ENCODE data around the gene ARHGEF10L. TPM values are rescaled to one million over a fixed set of nuclear protein-coding genes. Genes with fewer than 3 reads are reported as not detected.

ARHGEF10L gene
- total RNA-seq, 2 experiments from 2014 or later, result not detected

DNA sequence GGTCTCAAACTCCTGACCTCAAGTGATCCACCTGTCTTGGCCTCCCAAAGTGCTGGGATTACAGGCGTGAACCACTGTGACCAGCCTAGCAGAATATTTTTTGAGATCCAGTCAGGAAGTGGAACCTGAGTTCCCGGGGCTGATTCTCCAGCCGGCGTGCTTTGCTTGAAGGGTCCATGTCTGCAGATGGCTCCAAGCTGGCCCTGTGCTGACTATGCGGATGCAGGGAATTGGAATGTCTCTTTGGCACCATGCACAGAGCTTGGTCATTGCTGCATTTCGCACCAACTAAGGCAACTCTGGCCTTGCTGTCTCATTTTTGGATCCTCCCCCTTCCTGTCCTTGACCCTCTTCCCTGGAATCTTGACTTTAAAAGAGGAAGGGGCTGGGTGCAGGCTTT is 28.1 kb downstream of the ARHGEF10L start:
- ATAC-seq (no peak), DNase-seq (no peak)
- CTCF ChIA-PET, result no interaction called here
- no peaks in the 10 kb centered on the region for H3K4me1 Mint-ChIP-seq (ENCODE audit: low read depth)
- no peaks in the 10 kb centered on the region for H3K36me3 Mint-ChIP-seq (ENCODE audit: low read depth)
- no peak overlapping the region for H3K27ac Mint-ChIP-seq
- H3K27me3 Mint-ChIP-seq (ENCODE audit: low read depth), result no peaks in the 10 kb centered on the region
- POLR2A ChIA-PET, result no interaction called here
- no peaks in the 10 kb centered on the region for H3K9me3 Mint-ChIP-seq (ENCODE audit: insufficient read depth)
- H3K4me3 Mint-ChIP-seq, result no peak overlapping the region

DNA sequence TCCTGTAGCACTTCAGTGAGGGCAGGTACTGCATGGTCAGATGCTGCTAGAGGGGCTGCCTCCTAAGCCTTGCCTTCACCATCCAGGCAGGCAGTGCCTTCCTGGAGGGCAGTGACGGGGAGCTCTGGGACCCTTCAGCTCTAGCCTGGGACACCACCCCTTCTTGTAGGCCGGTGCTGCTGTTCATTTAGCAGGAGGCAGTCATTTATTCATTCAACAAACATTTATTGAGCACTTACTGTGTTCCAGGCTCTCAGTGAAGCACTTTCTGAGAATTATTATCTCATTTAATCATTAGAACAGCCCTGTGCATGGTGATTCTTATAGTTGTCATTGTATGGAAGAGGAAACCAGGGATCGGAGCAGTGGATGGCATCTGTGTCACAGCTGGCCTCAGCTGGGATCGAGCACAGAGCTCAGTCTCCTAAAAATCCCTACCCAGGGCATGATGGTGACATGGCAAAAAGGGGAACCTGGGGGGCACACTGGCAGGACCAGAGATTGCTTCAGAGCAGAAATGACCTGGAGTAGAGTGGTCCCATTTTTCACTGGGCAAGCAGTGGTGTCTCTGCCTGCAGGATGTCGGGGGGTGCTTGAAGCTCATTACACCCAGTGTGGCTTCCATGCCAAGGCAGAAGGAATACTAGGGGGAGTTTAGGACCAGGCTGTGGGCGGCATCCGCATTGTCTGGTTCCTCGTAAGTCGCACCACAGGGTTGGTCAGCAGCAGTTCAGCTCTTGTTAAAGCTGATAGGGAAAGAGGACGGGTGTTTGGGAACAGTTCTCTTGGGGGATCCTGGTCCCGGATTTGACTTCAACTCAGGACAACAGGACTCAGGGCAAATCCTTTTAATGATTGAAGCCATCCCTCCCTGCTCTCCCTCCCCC is 28.8 kb downstream of the ARHGEF10L start:
- H3K36me3 Mint-ChIP-seq (ENCODE audit: low read depth), result no peaks in the 10 kb centered on the region
- no peak overlapping the region for H3K27ac Mint-ChIP-seq
- ChIA-PET POLR2A (interaction anchor here (0.6 kb wide), 1 partner anchor 12 kb away, joined by 3 read pairs; no protein-coding TSS in a partner anchor), CTCF (no interaction called here)
- H3K9me3 Mint-ChIP-seq (ENCODE audit: insufficient read depth), result no peaks in the 10 kb centered on the region
- no peak for ATAC-seq
- no peak overlapping the region for H3K4me3 Mint-ChIP-seq
- H3K4me1 Mint-ChIP-seq (ENCODE audit: low read depth), result no peaks in the 10 kb centered on the region
- no peaks in the 10 kb centered on the region for H3K27me3 Mint-ChIP-seq (ENCODE audit: low read depth)
- DNase-seq, result no peak

DNA sequence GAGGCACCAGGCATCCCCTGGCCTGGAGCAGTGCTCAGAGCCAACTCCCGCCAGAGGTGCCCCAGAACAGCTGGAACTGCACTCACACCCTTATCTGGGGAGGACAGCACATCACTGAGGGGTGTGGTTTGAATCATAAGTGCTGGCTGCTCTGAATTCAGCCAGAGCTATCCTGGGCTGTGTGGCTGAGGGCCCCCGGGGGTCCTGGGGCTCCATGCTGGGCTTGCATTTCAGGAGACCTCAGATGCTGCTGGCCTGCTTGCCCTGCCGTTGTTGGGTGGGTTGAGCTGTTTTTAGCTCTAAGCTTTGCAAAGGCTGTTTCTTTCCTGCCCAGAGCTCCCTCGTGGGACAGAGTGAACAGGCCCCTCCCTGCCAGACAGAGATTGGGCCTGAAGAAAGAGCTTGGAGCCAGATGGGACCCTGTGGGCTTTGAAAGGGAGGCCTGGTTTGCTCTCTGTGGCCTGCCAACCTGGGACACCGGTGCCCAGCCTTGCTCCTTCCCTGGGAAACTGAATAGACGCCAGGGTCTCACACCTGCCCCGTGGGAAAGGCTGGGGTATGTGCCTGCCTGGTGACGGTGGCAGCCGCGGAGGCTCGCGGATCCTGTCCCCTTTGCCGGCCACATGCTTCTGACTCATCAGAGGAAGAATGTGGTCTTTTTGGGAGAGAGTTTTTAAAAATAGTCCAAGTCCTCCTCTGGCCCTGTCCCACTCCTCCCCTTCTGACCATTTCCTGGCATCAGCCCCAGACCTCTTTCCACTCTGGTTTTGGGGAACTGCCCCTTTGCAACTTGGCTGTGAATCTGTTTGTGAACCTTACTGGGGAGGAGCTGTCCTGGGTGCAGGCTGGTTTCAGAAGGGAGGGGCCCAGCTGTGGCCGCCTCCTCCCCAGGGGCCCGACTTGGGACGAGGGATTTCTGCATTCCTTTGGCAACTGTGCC is 30.0 kb downstream of the ARHGEF10L start:
- no peaks in the 10 kb centered on the region for H3K9me3 Mint-ChIP-seq (ENCODE audit: insufficient read depth)
- no peak for DNase-seq
- H3K27me3 Mint-ChIP-seq (ENCODE audit: low read depth), result no peaks in the 10 kb centered on the region
- H3K27ac Mint-ChIP-seq, result no peak overlapping the region
- H3K36me3 Mint-ChIP-seq (ENCODE audit: low read depth), result no peaks in the 10 kb centered on the region
- CTCF ChIA-PET, result no interaction called here
- ATAC-seq, result no peak
- POLR2A ChIA-PET, result no interaction called here
- H3K4me3 Mint-ChIP-seq, result no peak overlapping the region
- H3K4me1 Mint-ChIP-seq (ENCODE audit: low read depth), result no peaks in the 10 kb centered on the region

DNA sequence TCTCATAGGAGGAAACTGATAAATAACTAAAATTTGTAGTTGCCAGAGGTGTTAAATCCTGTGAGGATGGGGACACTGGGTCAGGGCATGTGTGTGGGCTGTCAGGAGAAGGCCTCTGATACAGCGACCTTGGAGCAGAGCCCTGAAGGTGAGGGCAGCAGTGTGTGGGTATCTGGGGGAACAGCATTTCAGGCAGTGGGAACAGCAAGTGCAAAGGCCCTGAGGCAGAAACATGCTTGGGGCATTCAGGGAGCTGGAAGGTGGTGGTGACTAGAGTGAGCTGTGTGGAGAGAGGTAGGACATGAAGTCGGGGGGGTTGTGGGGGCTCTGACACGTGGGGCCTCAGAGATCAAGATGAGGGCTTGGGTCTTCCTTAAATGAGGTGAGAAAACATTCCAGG is 30.7 kb downstream of the ARHGEF10L start:
- ATAC-seq, result no peak
- DNase-seq, result no peak
- POLR2A ChIA-PET, result no interaction called here
- Mint-ChIP-seq H3K4me3 (no peak overlapping the region), H3K4me1 (ENCODE audit: low read depth) (no peaks in the 10 kb centered on the region), H3K27ac (no peak overlapping the region), H3K9me3 (ENCODE audit: insufficient read depth) (no peaks in the 10 kb centered on the region), H3K27me3 (ENCODE audit: low read depth) (no peaks in the 10 kb centered on the region), H3K36me3 (ENCODE audit: low read depth) (no peaks in the 10 kb centered on the region)
- CTCF ChIA-PET, result no interaction called here

DNA sequence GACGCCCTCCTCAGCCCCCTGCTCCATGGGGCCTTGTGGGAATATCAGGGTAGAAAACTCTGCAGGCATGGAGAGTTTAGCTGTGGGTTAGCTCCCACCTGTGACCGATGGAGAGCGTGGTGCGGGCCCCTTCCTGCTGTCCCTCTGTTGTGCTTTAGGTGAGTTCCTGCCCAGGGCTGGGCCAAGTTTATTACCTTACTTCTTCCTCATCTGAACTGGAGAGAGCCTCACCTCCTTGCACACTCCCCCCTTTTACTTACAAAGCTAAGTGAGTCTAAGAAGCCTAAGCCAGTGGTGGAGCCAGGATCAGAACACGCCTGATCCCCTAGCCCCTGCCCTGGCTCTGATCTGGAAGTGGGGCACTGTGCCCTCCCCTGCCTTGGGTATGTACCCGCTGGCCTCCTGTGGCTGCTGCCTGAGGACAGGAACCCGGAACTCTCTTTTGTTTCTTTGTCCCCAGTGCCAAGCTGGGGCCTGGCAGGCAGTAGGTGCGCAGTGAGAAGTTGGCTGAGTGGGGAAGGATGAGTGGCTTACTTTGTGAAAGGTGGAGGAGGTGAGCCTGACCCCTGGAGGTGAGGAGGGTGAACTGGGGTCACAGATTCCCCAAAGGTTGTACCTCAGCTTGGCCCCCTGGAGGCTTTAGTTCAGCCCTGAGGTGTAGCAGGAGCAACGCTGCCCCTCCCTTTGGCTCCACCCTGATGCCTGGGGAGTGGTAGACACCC is 32.9 kb downstream of the ARHGEF10L start:
- peak; percentile 33 for ATAC-seq
- H3K36me3 Mint-ChIP-seq (ENCODE audit: low read depth), result no peaks in the 10 kb centered on the region
- H3K27ac Mint-ChIP-seq, result no peak overlapping the region
- H3K4me3 Mint-ChIP-seq, result no peak overlapping the region
- DNase-seq, result no peak
- POLR2A ChIA-PET, result interaction anchor here (0.6 kb wide), 1 partner anchor 1712 kb away, joined by 3 read pairs; no protein-coding TSS in a partner anchor
- no peaks in the 10 kb centered on the region for H3K27me3 Mint-ChIP-seq (ENCODE audit: low read depth)
- no peaks in the 10 kb centered on the region for H3K9me3 Mint-ChIP-seq (ENCODE audit: insufficient read depth)
- CTCF ChIA-PET, result no interaction called here
- H3K4me1 Mint-ChIP-seq (ENCODE audit: low read depth), result no peaks in the 10 kb centered on the region

DNA sequence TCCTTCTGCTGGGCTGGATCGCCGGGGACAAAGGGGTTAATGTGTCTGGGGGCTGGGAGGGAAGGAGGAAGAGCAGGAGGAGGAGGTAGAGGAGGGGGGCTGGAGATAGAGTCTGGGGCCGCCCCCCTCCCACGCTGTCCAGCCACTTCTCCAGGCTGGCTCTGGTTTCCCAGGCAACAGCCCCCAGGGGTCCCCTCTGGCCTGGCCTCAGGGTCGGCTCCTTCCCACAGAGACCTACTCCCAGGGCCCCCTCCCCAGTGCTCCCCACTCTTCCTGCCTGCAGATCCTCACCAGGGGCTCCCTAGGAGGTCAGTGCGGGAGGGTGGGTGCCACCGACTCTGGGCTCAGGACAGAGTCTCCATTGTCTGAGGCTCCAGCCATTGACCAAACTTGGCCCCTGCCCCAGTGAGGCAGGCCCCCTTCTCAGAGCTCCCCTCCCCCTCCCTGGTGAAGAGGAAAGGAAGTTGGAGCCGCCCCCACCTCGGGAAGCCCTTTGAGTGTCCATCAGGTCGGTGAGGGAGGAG is 34.1 kb downstream of the ARHGEF10L start:
- ChIA-PET POLR2A (no interaction called here), CTCF (no interaction called here)
- no peak for ATAC-seq
- no peaks in the 10 kb centered on the region for H3K4me1 Mint-ChIP-seq (ENCODE audit: low read depth)
- H3K9me3 Mint-ChIP-seq (ENCODE audit: insufficient read depth), result no peaks in the 10 kb centered on the region
- H3K27me3 Mint-ChIP-seq (ENCODE audit: low read depth), result no peaks in the 10 kb centered on the region
- DNase-seq, result no peak
- H3K36me3 Mint-ChIP-seq (ENCODE audit: low read depth), result no peaks in the 10 kb centered on the region
- no peak overlapping the region for H3K4me3 Mint-ChIP-seq
- H3K27ac Mint-ChIP-seq, result no peak overlapping the region

DNA sequence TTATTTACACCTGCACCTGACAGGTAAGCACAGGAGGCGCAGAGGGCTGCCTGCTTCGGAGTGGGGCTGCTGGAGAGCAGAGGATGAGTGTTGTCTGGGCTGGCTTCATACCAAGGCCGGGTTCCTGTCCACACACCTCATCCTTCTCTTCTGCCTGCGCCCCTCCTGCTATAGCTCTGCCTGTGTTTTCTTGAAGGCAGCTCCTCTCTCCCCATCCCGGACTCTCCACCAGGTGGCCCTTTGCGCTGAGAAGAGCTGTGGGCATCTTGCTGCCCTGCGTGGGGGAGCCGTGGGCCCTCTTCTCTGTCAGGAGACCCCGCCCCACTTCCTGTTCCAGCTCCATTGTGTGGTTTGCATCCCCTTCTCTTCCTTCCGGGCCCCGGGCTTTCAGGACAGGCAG is 35.0 kb downstream of the ARHGEF10L start:
- peaks cover 2% of the 10 kb centered on the region for H3K27me3 Mint-ChIP-seq (ENCODE audit: low read depth)
- H3K27ac Mint-ChIP-seq, result no peak overlapping the region
- no peak for DNase-seq
- no peaks in the 10 kb centered on the region for H3K36me3 Mint-ChIP-seq (ENCODE audit: low read depth)
- no peaks in the 10 kb centered on the region for H3K4me1 Mint-ChIP-seq (ENCODE audit: low read depth)
- ATAC-seq, result no peak
- CTCF ChIA-PET, result no interaction called here
- no peak overlapping the region for H3K4me3 Mint-ChIP-seq
- POLR2A ChIA-PET, result interaction anchor here (0.6 kb wide), 1 partner anchor 14 kb away, joined by 3 read pairs; no protein-coding TSS in a partner anchor
- no peaks in the 10 kb centered on the region for H3K9me3 Mint-ChIP-seq (ENCODE audit: insufficient read depth)

DNA sequence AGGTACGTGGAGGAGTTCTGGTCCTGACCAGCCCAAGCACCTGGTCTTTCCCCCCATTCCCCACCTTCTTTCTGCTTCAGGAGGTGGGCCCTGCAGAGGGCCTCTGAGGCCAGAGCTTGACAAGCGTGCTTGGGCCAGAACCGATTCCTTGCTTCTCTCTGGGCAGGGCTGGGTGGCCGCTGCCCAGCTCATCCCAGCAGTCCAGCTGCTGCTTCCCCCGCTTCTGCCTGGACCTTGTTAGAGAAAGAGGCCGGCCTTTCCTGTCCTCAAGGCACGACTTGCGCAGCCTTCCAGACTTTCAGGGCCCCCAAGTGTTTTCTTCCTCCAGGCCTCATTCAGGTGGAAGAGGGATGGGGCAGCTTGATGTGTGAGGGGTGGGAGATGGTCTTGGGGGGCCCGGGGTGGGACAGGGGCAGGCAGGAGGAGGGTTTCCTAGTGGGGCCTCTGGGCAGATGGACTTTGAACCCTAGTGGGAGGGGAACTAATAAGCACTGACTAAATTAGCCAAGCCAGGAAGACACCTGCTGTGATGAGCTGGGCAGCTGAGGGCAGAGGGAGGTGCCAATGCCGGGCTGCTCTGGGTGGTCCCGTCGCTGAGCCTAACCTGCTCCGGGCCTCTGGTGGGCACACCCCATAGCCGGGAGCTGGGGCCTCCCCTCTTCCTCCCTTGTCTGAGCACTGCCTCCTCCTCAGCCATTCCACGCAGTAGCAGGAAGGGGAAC is 36.5 kb downstream of the ARHGEF10L start:
- POLR2A ChIA-PET, result no interaction called here
- H3K4me1 Mint-ChIP-seq (ENCODE audit: low read depth), result peaks cover 3% of the 10 kb centered on the region
- ATAC-seq (no peak), DNase-seq (no peak)
- peaks cover 2% of the 10 kb centered on the region for H3K27me3 Mint-ChIP-seq (ENCODE audit: low read depth)
- no peaks in the 10 kb centered on the region for H3K36me3 Mint-ChIP-seq (ENCODE audit: low read depth)
- no peak overlapping the region for H3K27ac Mint-ChIP-seq
- CTCF ChIA-PET, result no interaction called here
- H3K9me3 Mint-ChIP-seq (ENCODE audit: insufficient read depth), result no peaks in the 10 kb centered on the region
- H3K4me3 Mint-ChIP-seq, result no peak overlapping the region

DNA sequence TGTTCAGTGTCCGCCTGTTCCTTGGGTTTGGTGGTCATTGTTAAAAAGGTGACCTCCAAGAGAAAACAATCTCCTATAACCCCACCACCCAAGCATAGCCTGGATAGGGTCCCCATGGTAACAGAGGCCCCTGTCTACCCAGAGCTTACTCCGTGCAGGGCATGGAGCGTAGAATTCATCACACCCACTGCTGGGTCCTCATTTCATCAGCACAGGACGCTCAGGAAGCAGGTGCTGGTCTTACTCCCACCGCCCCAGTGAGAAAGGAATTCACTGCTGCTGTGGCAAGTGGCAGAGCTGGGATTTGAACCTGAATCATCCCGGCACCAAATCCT is 37.0 kb downstream of the ARHGEF10L start:
- Mint-ChIP-seq H3K4me3 (no peak overlapping the region), H3K36me3 (ENCODE audit: low read depth) (no peaks in the 10 kb centered on the region), H3K27me3 (ENCODE audit: low read depth) (peaks cover 2% of the 10 kb centered on the region), H3K27ac (no peak overlapping the region), H3K9me3 (ENCODE audit: insufficient read depth) (no peaks in the 10 kb centered on the region), H3K4me1 (ENCODE audit: low read depth) (peaks cover 6% of the 10 kb centered on the region)
- ChIA-PET POLR2A (no interaction called here), CTCF (no interaction called here)
- DNase-seq (no peak), ATAC-seq (no peak)

DNA sequence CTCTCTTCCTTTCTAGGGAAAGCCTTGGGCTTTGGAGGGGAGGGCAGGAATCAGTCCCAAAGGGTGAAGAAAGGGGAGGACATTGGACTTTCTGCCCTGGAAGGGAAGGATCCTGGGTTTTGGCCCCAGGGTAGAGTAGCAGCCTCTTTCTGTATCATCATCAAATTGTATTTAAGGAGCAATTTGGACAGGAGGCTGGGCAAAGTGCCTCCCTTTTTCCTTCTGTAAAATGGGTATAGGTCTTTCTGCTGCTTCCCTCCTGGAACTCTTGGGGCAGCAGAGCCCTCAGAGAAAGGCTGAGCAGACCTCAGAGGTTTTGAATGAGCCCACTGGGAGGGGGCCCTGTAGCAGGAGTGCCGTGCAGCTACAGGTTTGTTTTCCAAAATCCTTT is 38.4 kb downstream of the ARHGEF10L start:
- no peak overlapping the region for H3K27ac Mint-ChIP-seq
- peaks cover 2% of the 10 kb centered on the region for H3K27me3 Mint-ChIP-seq (ENCODE audit: low read depth)
- peaks cover 7% of the 10 kb centered on the region for H3K4me1 Mint-ChIP-seq (ENCODE audit: low read depth)
- ChIA-PET POLR2A (no interaction called here), CTCF (no interaction called here)
- ATAC-seq (no peak), DNase-seq (no peak)
- H3K4me3 Mint-ChIP-seq, result no peak overlapping the region
- H3K36me3 Mint-ChIP-seq (ENCODE audit: low read depth), result no peaks in the 10 kb centered on the region
- no peaks in the 10 kb centered on the region for H3K9me3 Mint-ChIP-seq (ENCODE audit: insufficient read depth)
